Ishikawa (cell line): Measurements from ENCODE around the gene AP1S3.

ENCODE experiments used
- CEBPB ChIP-seq: IDR thresholded peaks from 2 replicates; pipeline ENCODE4 v1.6.1; 2012
- CREB1 ChIP-seq: IDR thresholded peaks from 2 replicates; pipeline ENCODE4 v1.6.1; 2012; ENCODE audit warnings: low read depth
- EGR1 ChIP-seq: IDR thresholded peaks from 2 replicates; pipeline ENCODE4 v1.6.1; 2012
- EP300 ChIP-seq: IDR thresholded peaks from 2 replicates; pipeline ENCODE4 v1.6.1; 2012; ENCODE audit warnings: borderline replicate concordance
- FOXM1 ChIP-seq: IDR thresholded peaks from 2 replicates; pipeline ENCODE4 v1.6.1; 2012; ENCODE audit warnings: low read depth, borderline replicate concordance
- MAX ChIP-seq: IDR thresholded peaks from 2 replicates; pipeline ENCODE4 v1.6.1; 2012
- NFIC ChIP-seq: IDR thresholded peaks from 2 replicates; pipeline ENCODE4 v1.6.1; 2012
- RAD21 ChIP-seq: IDR thresholded peaks from 2 replicates; pipeline ENCODE4 v1.6.1; 2012; ENCODE audit warnings: low read depth
- TAF1 ChIP-seq: IDR thresholded peaks from 2 replicates; pipeline ENCODE4 v1.6.1; 2012; ENCODE audit warnings: low read depth, mild to moderate bottlenecking
- TCF12 ChIP-seq: IDR thresholded peaks from 2 replicates; pipeline ENCODE4 v1.6.1; 2012; ENCODE audit warnings: low read depth
- TEAD4 ChIP-seq: IDR thresholded peaks from 2 replicates; pipeline ENCODE4 v1.6.1; 2012
- YY1 ChIP-seq: IDR thresholded peaks from 2 replicates; pipeline ENCODE4 v1.6.1; 2012; ENCODE audit warnings: low read depth
- ZBTB7A ChIP-seq: IDR thresholded peaks from 2 replicates; pipeline ENCODE4 v1.6.1; 2012; ENCODE audit warnings: low read depth
- TF ChIP-seq, protein P1 (sequence below): IDR thresholded peaks from 2 replicates; pipeline ENCODE4 v1.6.1; 2012; ENCODE audit warnings: low read depth, mild to moderate bottlenecking
- TF ChIP-seq, protein P2 (sequence below): IDR thresholded peaks from 2 replicates; pipeline ENCODE4 v1.6.1; 2012

AP1S3 gene

GRCh38 chr2:223722226-223722625 is 115.2 kb downstream of the AP1S3 start:
- TF ChIP-seq YY1 = no peak
- TF ChIP-seq, protein P1, sequence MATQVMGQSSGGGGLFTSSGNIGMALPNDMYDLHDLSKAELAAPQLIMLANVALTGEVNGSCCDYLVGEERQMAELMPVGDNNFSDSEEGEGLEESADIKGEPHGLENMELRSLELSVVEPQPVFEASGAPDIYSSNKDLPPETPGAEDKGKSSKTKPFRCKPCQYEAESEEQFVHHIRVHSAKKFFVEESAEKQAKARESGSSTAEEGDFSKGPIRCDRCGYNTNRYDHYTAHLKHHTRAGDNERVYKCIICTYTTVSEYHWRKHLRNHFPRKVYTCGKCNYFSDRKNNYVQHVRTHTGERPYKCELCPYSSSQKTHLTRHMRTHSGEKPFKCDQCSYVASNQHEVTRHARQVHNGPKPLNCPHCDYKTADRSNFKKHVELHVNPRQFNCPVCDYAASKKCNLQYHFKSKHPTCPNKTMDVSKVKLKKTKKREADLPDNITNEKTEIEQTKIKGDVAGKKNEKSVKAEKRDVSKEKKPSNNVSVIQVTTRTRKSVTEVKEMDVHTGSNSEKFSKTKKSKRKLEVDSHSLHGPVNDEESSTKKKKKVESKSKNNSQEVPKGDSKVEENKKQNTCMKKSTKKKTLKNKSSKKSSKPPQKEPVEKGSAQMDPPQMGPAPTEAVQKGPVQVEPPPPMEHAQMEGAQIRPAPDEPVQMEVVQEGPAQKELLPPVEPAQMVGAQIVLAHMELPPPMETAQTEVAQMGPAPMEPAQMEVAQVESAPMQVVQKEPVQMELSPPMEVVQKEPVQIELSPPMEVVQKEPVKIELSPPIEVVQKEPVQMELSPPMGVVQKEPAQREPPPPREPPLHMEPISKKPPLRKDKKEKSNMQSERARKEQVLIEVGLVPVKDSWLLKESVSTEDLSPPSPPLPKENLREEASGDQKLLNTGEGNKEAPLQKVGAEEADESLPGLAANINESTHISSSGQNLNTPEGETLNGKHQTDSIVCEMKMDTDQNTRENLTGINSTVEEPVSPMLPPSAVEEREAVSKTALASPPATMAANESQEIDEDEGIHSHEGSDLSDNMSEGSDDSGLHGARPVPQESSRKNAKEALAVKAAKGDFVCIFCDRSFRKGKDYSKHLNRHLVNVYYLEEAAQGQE = no peak
- TF ChIP-seq TEAD4 = no peak

GRCh38 chr2:223721746-223722145 is 115.6 kb downstream of the AP1S3 start:
- no peak for TF ChIP-seq EGR1
- no peak for TF ChIP-seq CREB1
- TF ChIP-seq CEBPB = no peak
- no peak for TF ChIP-seq TCF12
- TF ChIP-seq NFIC = no peak
- TF ChIP-seq ZBTB7A = no peak
- TF ChIP-seq, protein P2, sequence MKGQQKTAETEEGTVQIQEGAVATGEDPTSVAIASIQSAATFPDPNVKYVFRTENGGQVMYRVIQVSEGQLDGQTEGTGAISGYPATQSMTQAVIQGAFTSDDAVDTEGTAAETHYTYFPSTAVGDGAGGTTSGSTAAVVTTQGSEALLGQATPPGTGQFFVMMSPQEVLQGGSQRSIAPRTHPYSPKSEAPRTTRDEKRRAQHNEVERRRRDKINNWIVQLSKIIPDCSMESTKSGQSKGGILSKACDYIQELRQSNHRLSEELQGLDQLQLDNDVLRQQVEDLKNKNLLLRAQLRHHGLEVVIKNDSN = no peak
- no peak for TF ChIP-seq TAF1
- no peak for TF ChIP-seq TEAD4
- no peak for TF ChIP-seq EP300
- TF ChIP-seq FOXM1 = no peak
- TF ChIP-seq, protein P1 = no peak

DNA sequence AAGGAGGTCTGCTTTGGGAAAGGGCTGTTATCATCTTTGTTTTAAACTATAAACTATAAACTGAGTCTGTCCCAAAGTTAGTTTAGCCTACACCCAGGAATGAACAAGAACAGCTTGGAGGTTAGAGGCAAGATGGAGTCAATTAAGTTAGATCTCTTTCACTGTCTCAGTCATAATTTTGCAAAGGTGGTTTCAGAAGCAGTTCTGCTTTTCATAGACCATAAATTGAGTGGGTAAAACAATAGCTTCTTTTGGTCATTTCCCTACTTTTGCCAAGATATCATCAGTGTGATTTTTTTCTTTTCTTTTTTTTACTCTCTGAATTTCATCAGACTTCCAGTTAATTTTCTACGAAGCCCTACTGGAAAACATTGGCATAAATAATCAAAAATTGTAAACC is 117.0 kb downstream of the AP1S3 start:
- TF ChIP-seq EP300 = no peak
- TF ChIP-seq EGR1 = no peak
- TF ChIP-seq MAX = no peak

GRCh38 chr2:223712642-223713041 is 124.7 kb downstream of the AP1S3 start:
- no peak for TF ChIP-seq TAF1
- no peak for TF ChIP-seq EGR1
- TF ChIP-seq NFIC = no peak
- no peak for TF ChIP-seq ZBTB7A
- TF ChIP-seq TEAD4 = no peak
- no peak for TF ChIP-seq FOXM1
- no peak for TF ChIP-seq CREB1
- TF ChIP-seq, protein P2 = no peak
- no peak for TF ChIP-seq YY1

DNA sequence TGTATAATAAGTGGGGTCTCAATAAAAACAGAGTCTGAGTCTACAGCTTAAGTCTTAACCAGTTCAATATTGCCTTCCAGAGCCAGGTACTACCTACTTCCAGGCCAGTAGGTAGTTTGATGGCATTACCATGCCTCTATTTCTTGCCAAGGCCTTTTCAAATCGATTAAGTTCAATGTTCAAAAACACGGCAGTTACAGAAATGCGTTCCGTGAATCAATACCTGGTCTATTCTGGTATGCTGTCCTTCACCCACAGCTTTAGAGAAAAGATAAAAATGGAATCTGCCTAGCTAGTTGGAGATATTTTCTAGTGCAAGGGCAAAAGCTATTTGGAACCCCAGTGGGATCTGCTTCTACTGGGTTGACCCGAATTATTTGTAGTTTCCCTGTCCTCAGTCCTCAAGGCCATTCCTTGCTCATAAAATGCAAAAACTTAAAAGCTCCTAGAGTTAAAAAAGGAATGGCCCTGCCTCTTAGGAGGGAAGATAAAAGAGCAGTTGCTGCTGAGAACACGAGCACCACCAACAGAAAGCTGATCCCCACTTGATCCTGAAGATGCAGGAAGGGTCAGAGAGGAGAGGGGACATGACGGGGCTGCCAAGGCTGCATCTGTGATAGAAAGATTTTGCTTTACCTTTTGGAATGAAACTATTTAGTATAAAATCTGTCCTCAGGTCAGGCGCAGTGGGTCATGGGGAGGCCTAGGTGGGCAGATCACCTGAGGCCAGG is 125.6 kb downstream of the AP1S3 start:
- no peak for TF ChIP-seq RAD21
- TF ChIP-seq FOXM1 = no peak
- no peak for TF ChIP-seq ZBTB7A
